Fibroblast of villous mesenchyme (primary cell): ENCODE results near the gene PHLDA3. TPM values are rescaled to one million over a fixed set of nuclear protein-coding genes. Genes with fewer than 3 reads are reported as not detected.

Experiments used
- DNase-seq: peaks from one replicate; pipeline ENCODE4 v3.0.0-alpha.2; 2010; ENCODE audit warnings: low read depth
- H3K4me3 ChIP-seq: 2 replicates; pipeline ENCODE4 v1.5.1; 2011; ENCODE audit warnings: low read depth, mild to moderate bottlenecking, low read length
- total RNA-seq: library from RNA; depleted of rRNA; stranded (reverse); fragments of >200 nt; gene quantifications from 2 replicates; pipeline ENCODE4 v1.2.3, GENCODE V29; 2012
- TF ChIP-seq, protein P1 (sequence below): IDR thresholded peaks from 2 replicates; pipeline ENCODE4 v1.5.1; 2012; ENCODE audit warnings: low read depth, mild to moderate bottlenecking, low read length; ENCODE audit not compliant: insufficient read depth

The PHLDA3 gene
- total RNA-seq, 1 donor = 70.0 TPM

DNA sequence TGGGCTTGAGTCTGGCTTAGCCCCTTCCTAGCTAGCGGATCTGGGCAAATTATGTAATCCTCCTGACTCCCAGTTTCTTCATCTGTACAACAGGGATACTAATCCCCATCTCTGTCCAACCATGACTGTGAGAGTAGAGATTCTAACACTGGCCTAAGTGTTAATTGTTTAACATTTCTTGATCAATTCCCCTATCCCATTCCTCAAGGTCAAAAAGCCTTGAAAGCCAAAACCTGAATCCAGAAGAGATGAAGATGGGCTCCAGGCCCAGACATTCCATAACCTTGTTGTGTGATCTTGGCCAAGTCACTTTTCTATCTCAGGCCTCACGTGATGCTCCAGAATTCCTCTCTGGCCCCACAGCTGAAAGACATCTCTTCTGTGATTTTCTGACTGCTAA is 18.8 kb upstream of the PHLDA3 start:
- no peak overlapping the region for H3K4me3 ChIP-seq
- no peak for DNase-seq
- TF ChIP-seq, protein P1, sequence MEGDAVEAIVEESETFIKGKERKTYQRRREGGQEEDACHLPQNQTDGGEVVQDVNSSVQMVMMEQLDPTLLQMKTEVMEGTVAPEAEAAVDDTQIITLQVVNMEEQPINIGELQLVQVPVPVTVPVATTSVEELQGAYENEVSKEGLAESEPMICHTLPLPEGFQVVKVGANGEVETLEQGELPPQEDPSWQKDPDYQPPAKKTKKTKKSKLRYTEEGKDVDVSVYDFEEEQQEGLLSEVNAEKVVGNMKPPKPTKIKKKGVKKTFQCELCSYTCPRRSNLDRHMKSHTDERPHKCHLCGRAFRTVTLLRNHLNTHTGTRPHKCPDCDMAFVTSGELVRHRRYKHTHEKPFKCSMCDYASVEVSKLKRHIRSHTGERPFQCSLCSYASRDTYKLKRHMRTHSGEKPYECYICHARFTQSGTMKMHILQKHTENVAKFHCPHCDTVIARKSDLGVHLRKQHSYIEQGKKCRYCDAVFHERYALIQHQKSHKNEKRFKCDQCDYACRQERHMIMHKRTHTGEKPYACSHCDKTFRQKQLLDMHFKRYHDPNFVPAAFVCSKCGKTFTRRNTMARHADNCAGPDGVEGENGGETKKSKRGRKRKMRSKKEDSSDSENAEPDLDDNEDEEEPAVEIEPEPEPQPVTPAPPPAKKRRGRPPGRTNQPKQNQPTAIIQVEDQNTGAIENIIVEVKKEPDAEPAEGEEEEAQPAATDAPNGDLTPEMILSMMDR = no peak

DNA sequence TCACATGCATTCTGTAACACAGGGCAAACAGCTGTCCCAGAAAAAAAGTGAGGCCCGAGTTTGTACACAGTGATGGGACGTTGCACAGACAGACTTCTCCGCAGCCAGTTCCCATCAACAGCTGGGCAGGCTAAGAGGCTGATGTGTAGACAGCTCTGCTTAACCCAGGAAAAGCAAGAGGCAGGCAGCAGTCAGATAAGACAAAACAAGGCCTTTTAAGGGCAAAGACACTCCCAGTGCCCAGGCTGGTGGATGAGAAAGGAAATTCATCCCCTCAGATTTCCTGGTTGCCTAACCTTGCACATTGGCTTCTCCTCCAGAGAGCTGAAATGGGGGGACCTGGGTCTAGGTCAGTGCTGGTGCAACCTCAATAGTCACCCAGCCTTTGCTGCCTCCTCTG is 17.2 kb upstream of the PHLDA3 start:
- TF ChIP-seq, protein P1 = no peak
- DNase-seq = peak; percentile 98
- no peak overlapping the region for H3K4me3 ChIP-seq

DNA sequence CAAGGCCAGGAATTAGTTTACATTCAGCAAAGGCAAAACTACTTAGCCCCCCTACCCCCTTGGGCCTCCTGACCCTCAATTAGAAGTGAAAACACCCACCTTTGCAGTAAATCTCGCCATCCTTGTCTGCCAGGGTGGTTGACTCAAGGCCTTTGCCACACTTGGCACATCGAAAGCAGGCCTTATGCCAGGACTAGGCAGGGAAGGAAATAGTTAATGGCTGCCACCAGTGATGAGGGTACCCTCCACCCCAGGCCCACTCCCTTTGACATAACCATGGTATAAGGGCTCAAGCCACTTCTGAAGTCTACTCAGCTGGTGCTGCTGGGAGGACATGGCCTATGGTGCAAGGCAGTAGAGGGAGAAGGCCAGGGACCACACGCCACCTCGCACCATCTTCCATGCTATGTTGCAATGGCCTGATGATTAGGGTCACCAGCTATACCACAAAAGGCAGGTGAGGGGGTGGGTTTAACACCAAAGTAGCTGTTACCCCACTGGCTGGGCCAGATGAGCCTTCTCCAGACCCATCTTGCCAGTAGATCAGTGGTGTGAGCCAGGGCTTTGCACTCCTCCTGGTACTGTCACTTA is 16.3 kb upstream of the PHLDA3 start:
- no peak overlapping the region for H3K4me3 ChIP-seq
- TF ChIP-seq, protein P1 = no peak
- no peak for DNase-seq

DNA sequence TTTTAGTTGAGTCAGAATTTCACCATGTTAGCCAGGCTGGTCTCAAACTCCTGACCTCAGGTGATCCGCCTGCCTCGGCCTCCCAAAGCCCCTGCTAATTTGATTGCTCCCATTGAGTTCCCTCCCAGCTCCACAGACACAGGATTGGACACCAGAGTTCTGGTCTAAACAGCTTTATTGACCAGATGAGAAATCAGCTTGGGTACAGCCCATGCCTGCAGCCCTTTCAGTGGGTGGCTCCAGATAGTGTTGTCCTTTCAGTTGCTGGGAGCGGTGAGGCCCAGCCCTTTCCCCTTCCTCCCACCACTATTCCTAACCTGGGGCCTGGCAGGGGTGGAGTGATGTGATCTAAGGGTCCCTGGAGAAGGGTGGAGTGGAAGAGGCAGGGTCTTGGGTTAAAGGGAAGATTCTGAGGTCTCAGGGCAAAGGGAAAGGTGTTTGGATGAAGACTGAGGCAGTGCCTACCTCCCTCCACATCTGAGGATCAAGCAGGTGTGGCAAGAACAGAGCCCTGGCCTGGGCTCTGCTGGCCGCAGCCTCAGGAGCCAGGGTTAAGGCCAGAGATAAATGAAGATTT is 14.5 kb upstream of the PHLDA3 start:
- DNase-seq = no peak
- TF ChIP-seq, protein P1 = no peak
- H3K4me3 ChIP-seq = no peak overlapping the region

DNA sequence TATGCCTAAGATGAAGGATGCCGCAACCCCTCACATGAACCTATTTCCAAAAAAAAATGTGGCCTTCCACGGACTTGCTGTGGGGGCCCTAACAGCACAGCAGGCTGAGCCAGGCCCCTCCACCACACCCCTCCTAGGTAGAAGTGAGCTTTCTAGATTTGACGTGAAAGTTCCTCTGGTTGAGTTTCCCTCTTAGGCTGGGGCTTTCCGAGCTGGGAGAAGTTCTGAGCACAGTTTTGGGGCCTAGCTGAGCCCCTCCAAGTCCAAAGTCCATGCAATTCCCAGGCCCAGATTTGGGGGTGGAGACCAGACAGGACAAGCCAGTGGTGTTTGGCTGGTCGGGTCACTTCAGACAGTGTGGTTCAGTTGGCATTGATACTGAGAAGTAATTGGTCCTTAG is 13.8 kb upstream of the PHLDA3 start:
- TF ChIP-seq, protein P1 = no peak
- no peak for DNase-seq
- H3K4me3 ChIP-seq = no peak overlapping the region

DNA sequence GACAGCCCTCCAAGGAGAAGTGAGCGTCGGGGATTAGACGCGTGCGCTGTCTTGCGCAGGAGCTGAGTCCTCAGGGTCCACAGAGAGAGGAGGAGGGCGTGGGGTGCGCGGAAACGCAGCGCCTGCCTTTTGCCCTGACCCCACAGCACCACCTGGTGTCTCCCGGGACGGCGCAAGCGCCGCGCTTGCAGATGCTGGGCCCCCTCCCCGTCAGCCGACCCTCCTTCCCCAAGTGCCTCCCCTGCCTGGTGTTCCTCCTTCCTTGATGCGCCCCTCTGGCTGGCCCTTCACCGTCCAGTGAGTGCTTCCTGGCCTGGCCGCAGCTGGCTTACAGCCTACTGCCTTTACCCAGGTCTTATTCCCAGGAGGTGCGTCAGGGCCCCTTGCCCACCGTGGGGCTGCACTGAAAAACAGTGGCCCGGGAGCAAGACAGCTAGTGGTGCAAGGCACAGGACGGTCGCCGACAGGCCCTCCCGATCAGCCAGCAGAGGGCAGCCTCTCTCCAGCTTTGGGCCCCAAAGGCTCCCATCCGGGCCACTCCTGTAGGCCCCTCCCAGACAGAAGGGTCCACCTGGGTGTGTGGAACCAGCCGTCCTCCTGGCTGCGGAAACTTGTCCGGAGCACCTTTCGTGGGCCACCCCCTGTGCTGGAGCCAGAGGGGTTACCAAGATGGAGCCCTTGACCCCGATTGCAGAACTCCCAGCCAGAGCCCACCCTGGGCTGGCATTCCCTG is 12.9 kb upstream of the PHLDA3 start:
- DNase-seq = peak; percentile 84
- TF ChIP-seq, protein P1 = peak; percentile 71
- H3K4me3 ChIP-seq = peak overlapping the region; percentile 40
